HL-60/S4 treated with phorbol 12-myristate 13-acetate at 8.2 ng/mL for 4 days and 3 days (cell line): Measurements from ENCODE around the gene ANKS4B.
"Not testable (repeated sequence)": the region's sequence is repeated elsewhere in the genome, so short reads cannot be mapped to it uniquely, and the experiment has no call there.

Experiments
- in situ Hi-C: fragments of 300-500 bp; cut with MboI; formaldehyde crosslinking; loops from 2 replicates; pipeline ENCODE4 v1.15.0; 2022; ENCODE audit warnings: low sequenced_read_pairs

The ANKS4B gene

DNA sequence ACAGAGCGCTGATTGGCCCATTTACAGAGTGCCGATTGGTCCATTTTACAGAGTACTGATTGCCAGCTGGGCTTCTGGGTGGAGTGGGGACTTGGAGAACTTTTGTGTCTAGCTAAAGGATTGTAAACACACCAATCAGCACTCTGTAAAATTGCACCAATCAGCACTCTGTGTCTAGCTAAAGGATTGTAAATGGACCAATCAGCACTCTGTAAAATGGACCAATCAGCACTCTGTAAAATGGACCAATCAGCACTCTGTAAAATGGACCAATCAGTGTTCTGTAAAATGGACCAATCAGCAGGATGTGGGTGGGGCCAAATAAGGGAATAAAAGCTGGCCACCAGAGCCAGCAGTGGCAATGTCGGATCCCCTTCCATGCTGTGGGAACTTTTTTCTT, 56.3 kb downstream of the ANKS4B start:
- in situ Hi-C loops, result not testable (repeated sequence)

DNA sequence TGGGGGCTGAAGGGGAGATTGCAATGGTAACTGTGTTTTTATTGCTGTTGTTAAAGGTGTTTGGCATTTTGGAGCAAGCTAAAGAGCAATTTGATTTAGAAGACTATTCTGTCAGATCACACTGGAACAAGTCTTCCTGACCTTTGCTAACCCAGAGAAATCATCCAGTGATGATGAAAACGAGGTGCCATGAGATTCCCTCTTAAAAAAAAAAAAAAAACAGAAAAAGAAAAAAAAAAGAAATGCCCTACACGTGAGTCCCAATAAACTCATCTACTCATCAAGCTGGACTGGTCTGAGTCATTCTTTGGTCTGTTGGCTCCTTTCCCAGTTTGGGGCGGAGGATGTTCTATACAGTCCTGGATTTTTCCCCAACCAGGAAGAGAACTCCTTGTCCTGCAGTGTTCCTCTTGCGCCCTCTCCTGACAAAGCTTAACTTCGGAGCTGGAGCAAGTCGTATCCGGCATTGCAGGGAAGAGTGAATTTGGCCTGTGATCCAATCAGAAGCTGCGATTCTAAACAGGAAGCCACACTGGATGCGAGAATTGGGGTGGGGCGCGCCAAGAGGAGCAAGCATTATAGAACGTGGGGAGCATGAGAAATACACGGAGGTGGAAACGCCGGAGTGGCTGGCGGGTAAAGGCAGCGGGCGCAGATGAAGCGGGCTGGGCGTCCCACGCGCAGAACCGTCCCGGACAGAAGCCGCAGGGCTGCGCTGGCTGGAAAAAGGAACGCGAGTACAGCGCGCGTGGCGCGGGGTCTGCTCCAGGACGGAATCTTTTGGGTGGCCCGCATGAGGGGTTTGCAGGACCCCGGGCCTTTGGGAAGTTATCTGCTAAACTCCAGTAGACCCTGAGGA, 67.0 kb downstream of the ANKS4B start:
- in situ Hi-C loops, result no loop called here

DNA sequence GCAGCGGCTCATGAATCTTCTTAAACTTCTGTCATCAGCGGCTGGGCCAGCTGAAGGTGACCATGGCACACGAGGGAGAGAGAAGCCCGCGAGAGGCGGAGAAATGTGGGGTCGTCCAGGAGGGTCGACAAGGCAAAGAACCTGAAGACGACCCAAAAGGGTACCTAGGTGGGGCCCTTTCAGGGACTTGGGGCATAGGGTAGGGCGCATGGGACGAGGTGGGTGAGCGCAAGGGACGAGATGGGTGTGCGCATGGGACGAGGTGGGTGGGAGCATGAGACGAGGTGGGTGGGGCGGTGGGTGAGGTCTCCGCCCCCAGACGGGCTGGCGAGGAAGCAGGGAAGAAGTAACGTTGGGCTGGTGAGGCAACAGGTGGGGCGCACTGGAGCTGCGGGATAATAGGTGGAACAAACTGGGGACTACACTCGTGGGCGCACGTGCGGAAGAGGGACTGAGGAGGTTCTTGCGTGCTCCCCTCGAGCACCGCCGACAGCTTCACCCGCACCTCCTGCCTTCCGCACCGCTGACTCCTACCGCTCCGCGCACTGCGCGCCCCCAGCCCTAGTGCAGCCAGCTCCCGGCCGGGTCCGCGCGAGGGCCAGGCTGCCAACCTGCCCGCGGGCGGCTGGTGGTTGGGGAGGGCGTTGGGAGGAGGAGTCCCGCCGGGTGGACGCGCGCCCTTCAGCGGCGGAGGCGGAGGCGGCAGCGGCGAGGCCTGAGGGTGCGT, 67.8 kb downstream of the ANKS4B start:
- in situ Hi-C loops, result no loop called here

DNA sequence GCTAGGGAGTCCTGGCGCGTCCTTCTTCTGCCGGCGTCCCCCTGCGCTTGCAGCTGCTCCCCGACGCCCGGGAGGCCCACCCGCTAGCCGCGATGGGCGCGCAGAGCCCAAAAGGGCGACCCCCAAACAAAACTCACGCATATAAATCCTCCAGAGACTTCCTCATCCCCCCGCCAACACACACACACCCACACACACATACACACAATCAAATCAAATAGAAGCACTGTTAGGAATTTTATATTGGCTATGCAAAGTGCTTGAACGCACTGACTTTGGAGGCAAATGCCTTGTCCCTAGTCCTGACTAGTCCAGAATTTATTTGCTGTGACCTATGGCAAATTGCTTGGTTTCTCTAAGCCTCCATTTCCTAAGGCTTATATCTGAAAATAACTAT, 68.4 kb downstream of the ANKS4B start:
- in situ Hi-C loops, result no loop called here

DNA sequence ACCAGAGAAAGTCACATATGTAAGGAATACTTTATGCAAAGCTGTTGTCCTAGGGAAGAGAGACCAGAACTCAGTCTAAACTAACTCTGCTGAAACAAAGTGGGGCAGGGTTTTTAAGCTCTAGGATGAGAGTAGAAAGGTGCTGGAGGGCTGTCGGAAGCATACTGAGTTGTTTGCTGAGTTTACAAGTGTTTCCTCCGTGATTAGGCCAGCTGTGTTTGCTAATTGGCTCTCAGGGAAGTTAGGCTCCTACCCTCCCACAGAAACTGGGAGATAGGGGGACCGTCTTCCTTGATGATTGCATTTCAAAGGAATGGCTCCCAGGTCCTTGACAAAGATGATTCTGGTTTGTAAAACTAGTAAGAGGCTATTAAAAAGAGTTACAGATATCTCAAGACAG, 69.0 kb downstream of the ANKS4B start:
- in situ Hi-C loops, result no loop called here

DNA sequence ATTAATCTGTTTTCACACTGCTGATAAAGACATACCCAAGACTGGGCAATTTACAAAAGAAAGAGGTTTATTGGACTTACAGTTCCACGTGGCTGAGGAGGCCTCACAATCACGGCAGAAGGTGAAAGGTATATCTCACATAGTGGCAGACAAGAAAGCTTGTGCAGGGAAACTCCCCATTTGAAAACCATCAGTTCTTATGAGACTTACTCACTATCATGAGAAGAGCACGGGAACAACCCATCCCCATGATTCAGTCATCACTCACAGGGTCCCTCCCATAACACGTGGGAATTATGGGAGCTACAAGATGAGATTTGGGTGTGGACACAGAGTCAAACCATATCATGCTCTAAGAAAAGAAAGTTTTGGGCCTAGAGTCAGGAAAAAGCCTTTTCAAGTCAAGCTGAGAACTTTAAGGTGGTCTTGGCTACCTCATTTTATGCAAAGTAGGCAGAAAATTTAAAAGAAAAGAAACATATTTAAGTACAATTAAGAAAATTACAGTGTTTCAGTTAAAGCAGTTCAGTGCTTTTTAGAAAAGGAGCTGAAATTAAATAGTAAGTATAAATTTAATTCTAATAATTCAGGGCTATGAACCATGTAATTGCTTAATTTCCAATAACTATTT, 69.5 kb downstream of the ANKS4B start:
- in situ Hi-C loops, result no loop called here
